Measurements from ENCODE around the gene PLIN4. TPM values are rescaled to one million over a fixed set of nuclear protein-coding genes. Genes with fewer than 3 reads are reported as not detected.

PLIN4 gene
- total RNA-seq, 4 donors from 2014 or later = 519 to 1,574 (median 929) TPM

GRCh38 chr19:4483385-4483784 is 34.9 kb downstream of the PLIN4 start:
- TF ChIP-seq CTCF (IDR thresholded peaks at IDR 0.05; ENCODE audit: low read depth) = no peak

GRCh38 chr19:4482721-4483364 is 35.4 kb downstream of the PLIN4 start:
- TF ChIP-seq CTCF (IDR thresholded peaks at IDR 0.05; ENCODE audit: low read depth) = no peak

GRCh38 chr19:4477034-4477801 is 41.1 kb downstream of the PLIN4 start:
- no peak for TF ChIP-seq CTCF (IDR thresholded peaks at IDR 0.05; ENCODE audit: low read depth)

- no peak for TF ChIP-seq CTCF (IDR thresholded peaks at IDR 0.05; ENCODE audit: low read depth)
Measured at GRCh38 chr19:4474514-4475022, 43.7 kb downstream of the PLIN4 start.

- TF ChIP-seq CTCF (IDR thresholded peaks at IDR 0.05; ENCODE audit: low read depth) = no peak
Measured at GRCh38 chr19:4473763-4474513, 44.3 kb downstream of the PLIN4 start.

- no peak for TF ChIP-seq CTCF (IDR thresholded peaks at IDR 0.05; ENCODE audit: low read depth)
Measured at GRCh38 chr19:4473011-4473762, 45.1 kb downstream of the PLIN4 start.
